Endodermal cell (in vitro differentiated cells): ENCODE data around the gene CLIP4. TPM values are rescaled to one million over a fixed set of nuclear protein-coding genes. Genes with fewer than 3 reads are reported as not detected.

ENCODE experiments used
- DNase-seq: peaks from one replicate; pipeline ENCODE4 v3.0.0-alpha.2; 2017
- H3K27ac ChIP-seq: 2 replicates; pipeline ENCODE4 v1.5.1; 2013; ENCODE audit warnings: mild to moderate bottlenecking, low read depth, low read length, moderate library complexity
- H3K27me3 ChIP-seq: 2 replicates; pipeline ENCODE4 v1.6.1; 2013; ENCODE audit warnings: mild to moderate bottlenecking, low read length, moderate library complexity; ENCODE audit not compliant: insufficient read depth, control insufficient read depth, poor library complexity, severe bottlenecking
- H3K36me3 ChIP-seq: 2 replicates; pipeline ENCODE4 v1.7.0; 2013; ENCODE audit warnings: mild to moderate bottlenecking, low read length, moderate library complexity; ENCODE audit not compliant: control insufficient read depth, insufficient read depth
- H3K4me1 ChIP-seq: one replicate; pipeline ENCODE4 v1.7.0; 2013; ENCODE audit warnings: low read length; ENCODE audit not compliant: control insufficient read depth, insufficient read depth
- H3K4me3 ChIP-seq: 2 replicates; pipeline ENCODE4 v1.5.1; 2013; ENCODE audit warnings: mild to moderate bottlenecking, low read length, moderate library complexity
- H3K9ac ChIP-seq: 2 replicates; pipeline ENCODE4 v1.6.1; 2013; ENCODE audit warnings: mild to moderate bottlenecking, low read length, moderate library complexity; ENCODE audit not compliant: poor library complexity, severe bottlenecking; ENCODE audit errors: extremely low read depth
- H3K9me3 ChIP-seq: 2 replicates; pipeline ENCODE4 v1.6.1; 2013; ENCODE audit warnings: mild to moderate bottlenecking, low read length, moderate library complexity; ENCODE audit not compliant: control insufficient read depth
- H3K27ac Mint-ChIP-seq: 2 replicates; pipeline ENCODE4 v1.8.0; 2020; ENCODE audit warnings: mixed read lengths
- H3K27me3 Mint-ChIP-seq: 2 replicates; pipeline ENCODE4 v1.8.0; 2021; ENCODE audit warnings: mild to moderate bottlenecking, mixed read lengths; ENCODE audit not compliant: insufficient read depth
- H3K36me3 Mint-ChIP-seq: 2 replicates; pipeline ENCODE4 v1.8.0; 2020; ENCODE audit warnings: low read depth, mixed read lengths
- H3K4me1 Mint-ChIP-seq: 2 replicates; pipeline ENCODE4 v1.8.0; 2020; ENCODE audit warnings: mixed read lengths
- H3K4me3 Mint-ChIP-seq: 2 replicates; pipeline ENCODE4 v1.8.0; 2020; ENCODE audit warnings: mild to moderate bottlenecking, moderate library complexity, mixed read lengths
- H3K9me3 Mint-ChIP-seq: 2 replicates; pipeline ENCODE4 v1.8.0; 2020; ENCODE audit warnings: mild to moderate bottlenecking, mixed read lengths
- WGBS, 2 experiments: methylation state at CpG; one replicate each; pipeline versions ENCODE4 v1.1.5 to v1.1.7; 2013; ENCODE audit warnings: missing lambda C conversion rate in 2 of 2, mixed read lengths in 1 of 2; ENCODE audit not compliant: insufficient coverage in 1 of 2, insufficient read length in 1 of 2; 5-methylcytosine and 5-hydroxymethylcytosine counted together
- total RNA-seq, 2 donors: library from RNA; stranded (reverse); fragmentation: NEBNext Ultra II Directional in 1 of 2; extraction: Animal tissue kit (Norgen Biotek cat#: 25700) in 1 of 2; gene quantifications; 2 replicates in 1 of 2; 3 replicates in 1 of 2; pipeline ENCODE4 v1.2.1, GENCODE V29; 2021
- TF ChIP-seq, protein P1 (sequence below): fragments of 200-600 bp; sonication (generic); conservative IDR thresholded peaks from 2 replicates; pipeline ENCODE4 v1.5.0; 2021; ENCODE audit warnings: antibody characterized with exemption, mild to moderate bottlenecking

Gene CLIP4
- total RNA-seq, 2 donors from 2014 or later = 8.0 to 10.9 TPM

DNA sequence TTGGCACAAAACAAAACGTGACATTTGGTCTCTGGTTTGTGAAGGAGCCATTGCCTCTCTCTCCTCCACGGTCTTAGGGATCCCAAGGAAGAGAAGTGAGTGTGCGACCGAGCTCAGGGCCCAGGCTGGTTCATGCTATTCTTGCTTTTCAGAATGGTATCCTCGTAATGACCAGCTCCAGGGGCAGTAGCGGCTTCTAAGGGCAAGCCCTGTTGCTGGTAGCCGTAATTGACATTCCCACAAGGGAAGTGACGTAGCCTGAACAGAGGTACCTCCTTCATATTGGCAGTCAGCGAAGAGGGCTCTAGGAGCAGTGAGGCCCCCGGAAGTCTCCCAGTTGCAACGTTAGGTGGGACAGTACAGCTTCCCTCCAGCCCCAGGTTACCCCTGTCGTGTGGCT is 77.9 kb downstream of the CLIP4 start:
- 95% methylated on average over 12 of the region's 12 CpGs for WGBS, 2 experiments
- H3K9me3 ChIP-seq = no peaks in the 10 kb centered on the region
- no peak for DNase-seq

GRCh38 chr2:29193681-29194080 is 78.5 kb downstream of the CLIP4 start:
- no peaks in the 10 kb centered on the region for H3K36me3 ChIP-seq
- WGBS, 2 experiments = 86 to 90% methylated on average over 2 to 7 of the region's 7 CpGs
- peaks cover 8% of the 10 kb centered on the region for H3K27me3 Mint-ChIP-seq
- TF ChIP-seq, protein P1, sequence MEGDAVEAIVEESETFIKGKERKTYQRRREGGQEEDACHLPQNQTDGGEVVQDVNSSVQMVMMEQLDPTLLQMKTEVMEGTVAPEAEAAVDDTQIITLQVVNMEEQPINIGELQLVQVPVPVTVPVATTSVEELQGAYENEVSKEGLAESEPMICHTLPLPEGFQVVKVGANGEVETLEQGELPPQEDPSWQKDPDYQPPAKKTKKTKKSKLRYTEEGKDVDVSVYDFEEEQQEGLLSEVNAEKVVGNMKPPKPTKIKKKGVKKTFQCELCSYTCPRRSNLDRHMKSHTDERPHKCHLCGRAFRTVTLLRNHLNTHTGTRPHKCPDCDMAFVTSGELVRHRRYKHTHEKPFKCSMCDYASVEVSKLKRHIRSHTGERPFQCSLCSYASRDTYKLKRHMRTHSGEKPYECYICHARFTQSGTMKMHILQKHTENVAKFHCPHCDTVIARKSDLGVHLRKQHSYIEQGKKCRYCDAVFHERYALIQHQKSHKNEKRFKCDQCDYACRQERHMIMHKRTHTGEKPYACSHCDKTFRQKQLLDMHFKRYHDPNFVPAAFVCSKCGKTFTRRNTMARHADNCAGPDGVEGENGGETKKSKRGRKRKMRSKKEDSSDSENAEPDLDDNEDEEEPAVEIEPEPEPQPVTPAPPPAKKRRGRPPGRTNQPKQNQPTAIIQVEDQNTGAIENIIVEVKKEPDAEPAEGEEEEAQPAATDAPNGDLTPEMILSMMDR = no peak
- H3K9ac ChIP-seq = no peak overlapping the region
- no peak for DNase-seq
- H3K27ac ChIP-seq = no peak overlapping the region
- H3K36me3 Mint-ChIP-seq = no peaks in the 10 kb centered on the region
- no peaks in the 10 kb centered on the region for H3K9me3 Mint-ChIP-seq
- H3K4me1 ChIP-seq = no peaks in the 10 kb centered on the region
- H3K27ac Mint-ChIP-seq = no peak overlapping the region
- H3K9me3 ChIP-seq = no peaks in the 10 kb centered on the region
- H3K4me3 Mint-ChIP-seq = no peak overlapping the region
- H3K4me1 Mint-ChIP-seq = peaks cover 2% of the 10 kb centered on the region
- no peaks in the 10 kb centered on the region for H3K27me3 ChIP-seq
- no peak overlapping the region for H3K4me3 ChIP-seq

More for the DNA sequence above, 77.9 kb downstream of the CLIP4 start:
- Mint-ChIP-seq H3K36me3 (no peaks in the 10 kb centered on the region), H3K27ac (no peak overlapping the region), H3K4me1 (peaks cover 2% of the 10 kb centered on the region), H3K4me3 (no peak overlapping the region), H3K27me3 (peaks cover 8% of the 10 kb centered on the region), H3K9me3 (no peaks in the 10 kb centered on the region)
- TF ChIP-seq, protein P1 = no peak
- no peaks in the 10 kb centered on the region for H3K27me3 ChIP-seq
- H3K9ac ChIP-seq = no peak overlapping the region
- no peak overlapping the region for H3K27ac ChIP-seq
- H3K36me3 ChIP-seq = no peaks in the 10 kb centered on the region
- no peak overlapping the region for H3K4me3 ChIP-seq
- no peaks in the 10 kb centered on the region for H3K4me1 ChIP-seq

DNA sequence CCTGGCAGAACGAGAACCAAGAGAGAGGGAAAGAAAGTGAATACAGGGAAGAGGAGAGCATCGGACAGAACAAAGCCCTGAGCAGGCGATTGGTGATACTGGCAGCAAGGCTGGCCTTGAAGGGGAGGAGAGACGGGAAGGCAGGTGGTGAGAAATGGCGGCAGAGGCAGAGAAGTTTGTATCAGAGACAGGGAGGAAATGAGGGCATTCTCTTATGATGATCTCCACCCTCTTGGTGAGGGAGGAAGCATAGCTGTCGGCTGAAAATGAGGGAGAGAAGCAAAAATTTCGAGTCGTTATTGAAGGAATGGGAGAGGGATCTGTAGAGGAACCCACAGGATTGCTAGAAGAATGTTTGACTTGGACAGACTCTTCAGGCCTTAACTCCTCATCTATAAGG is 80.6 kb downstream of the CLIP4 start:
- Histone ChIP-seq H3K4me1 (no peaks in the 10 kb centered on the region), H3K4me3 (no peak overlapping the region), H3K27ac (no peak overlapping the region), H3K27me3 (no peaks in the 10 kb centered on the region), H3K36me3 (no peaks in the 10 kb centered on the region), H3K9me3 (no peaks in the 10 kb centered on the region), H3K9ac (no peak overlapping the region)
- no peaks in the 10 kb centered on the region for H3K36me3 Mint-ChIP-seq
- 92 to 98% methylated on average over 8 of the region's 8 CpGs for WGBS, 2 experiments
- DNase-seq = no peak
- no peaks in the 10 kb centered on the region for H3K9me3 Mint-ChIP-seq
- TF ChIP-seq, protein P1 = no peak
- peaks cover 6% of the 10 kb centered on the region for H3K27me3 Mint-ChIP-seq
- no peak overlapping the region for H3K27ac Mint-ChIP-seq
- H3K4me3 Mint-ChIP-seq = no peak overlapping the region
- H3K4me1 Mint-ChIP-seq = peaks cover 2% of the 10 kb centered on the region
